Measurements from ENCODE around the gene CCNO.

Gene CCNO

GRCh38 chr5:55232985-55233928, at the start of gene CCNO:
CCNO (minus strand) TSS chr5:55233608; CDS start chr5:55233523, 85 bp downstream.
- H3K4me3 ChIP-seq (ENCODE audit: low read depth, low read length) = peak within 1 kb of the TSS; percentile 58
- TF ChIP-seq CTCF (IDR thresholded peaks at IDR 0.05; ENCODE audit: borderline replicate concordance, insufficient read depth, low read depth, low read length) = 0 out of 2 replicates have a peak, but pooled peaks have one; percentile 10

GRCh38 chr5:55278778-55279177, 45.4 kb upstream of the CCNO start:
- TF ChIP-seq CTCF (IDR thresholded peaks at IDR 0.05; ENCODE audit: borderline replicate concordance, insufficient read depth, low read depth, low read length) = no peak
- no peak overlapping the region for H3K4me3 ChIP-seq (ENCODE audit: low read depth, low read length)

- TF ChIP-seq CTCF (IDR thresholded peaks at IDR 0.05; ENCODE audit: borderline replicate concordance, insufficient read depth, low read depth, low read length) = no peak
- H3K4me3 ChIP-seq (ENCODE audit: low read depth, low read length) = no peak overlapping the region
Measured at GRCh38 chr5:55276771-55277170, 43.4 kb upstream of the CCNO start.

GRCh38 chr5:55258339-55258738, 24.9 kb upstream of the CCNO start:
- TF ChIP-seq CTCF (IDR thresholded peaks at IDR 0.05; ENCODE audit: borderline replicate concordance, insufficient read depth, low read depth, low read length) = no peak
- H3K4me3 ChIP-seq (ENCODE audit: low read depth, low read length) = no peak overlapping the region

- TF ChIP-seq CTCF (IDR thresholded peaks at IDR 0.05; ENCODE audit: borderline replicate concordance, insufficient read depth, low read depth, low read length) = no peak
Measured at GRCh38 chr5:55254802-55255201, 21.4 kb upstream of the CCNO start.

GRCh38 chr5:55250064-55250463, 16.7 kb upstream of the CCNO start:
- TF ChIP-seq CTCF (IDR thresholded peaks at IDR 0.05; ENCODE audit: borderline replicate concordance, insufficient read depth, low read depth, low read length) = no peak

More at GRCh38 chr5:55254802-55255201, 21.4 kb upstream of the CCNO start:
- H3K4me3 ChIP-seq (ENCODE audit: low read depth, low read length) = no peak overlapping the region

GRCh38 chr5:55241746-55242145, 8.3 kb upstream of the CCNO start:
- H3K4me3 ChIP-seq (ENCODE audit: low read depth, low read length) = no peak overlapping the region
- no peak for TF ChIP-seq CTCF (IDR thresholded peaks at IDR 0.05; ENCODE audit: borderline replicate concordance, insufficient read depth, low read depth, low read length)

More at GRCh38 chr5:55250064-55250463, 16.7 kb upstream of the CCNO start:
- H3K4me3 ChIP-seq (ENCODE audit: low read depth, low read length) = no peak overlapping the region
